Activated CD4-positive, alpha-beta T cell treated with anti-CD3 and anti-CD28 coated beads, Interleukin-2, Interleukin-4, amounts not matched to agents 100 ng/mL and 50 ng/mL, durations not matched to agents 16 hours and 8 hours (primary cell): Measurements from ENCODE around the gene TTC34.

ENCODE experiments used
- DNase-seq: peaks from one replicate; pipeline ENCODE4 v3.0.0-alpha.2; 2020; ENCODE audit warnings: low spot score

Gene TTC34

GRCh38 chr1:2641381-2642130, 159.9 kb downstream of the TTC34 start:
- DNase-seq = no peak

DNA sequence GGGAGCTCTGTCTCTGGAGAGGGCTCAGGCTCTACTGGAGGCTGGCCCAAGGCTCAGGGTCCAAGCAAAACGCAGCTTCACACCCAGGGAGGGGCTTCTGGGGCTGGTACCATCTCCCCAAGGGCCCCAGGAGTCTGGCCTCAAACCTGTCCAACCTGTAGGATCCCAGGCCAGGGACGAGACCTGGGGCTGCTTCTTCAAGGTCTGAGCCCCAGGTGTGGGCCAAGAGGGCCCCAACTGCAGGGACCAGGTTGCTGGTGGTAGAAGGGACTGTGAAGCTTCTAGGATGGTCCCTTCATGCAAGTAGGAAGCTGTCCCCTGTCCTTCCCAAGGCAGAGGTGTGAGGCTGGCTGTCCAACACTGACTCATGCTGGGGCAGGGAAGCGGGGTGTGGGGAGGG, 160.9 kb downstream of the TTC34 start:
- no peak for DNase-seq

GRCh38 chr1:2639607-2640521, 161.6 kb downstream of the TTC34 start:
- DNase-seq = no peak

GRCh38 chr1:2639203-2639602, 162.3 kb downstream of the TTC34 start:
- DNase-seq = no peak

- DNase-seq = no peak
These were observed 162.9 kb downstream of the TTC34 start for GRCh38 chr1:2638466-2639115.

GRCh38 chr1:2637442-2638145, 163.9 kb downstream of the TTC34 start:
- DNase-seq = no peak

- DNase-seq = no peak
These were observed 164.8 kb downstream of the TTC34 start for GRCh38 chr1:2636733-2637132.

DNA sequence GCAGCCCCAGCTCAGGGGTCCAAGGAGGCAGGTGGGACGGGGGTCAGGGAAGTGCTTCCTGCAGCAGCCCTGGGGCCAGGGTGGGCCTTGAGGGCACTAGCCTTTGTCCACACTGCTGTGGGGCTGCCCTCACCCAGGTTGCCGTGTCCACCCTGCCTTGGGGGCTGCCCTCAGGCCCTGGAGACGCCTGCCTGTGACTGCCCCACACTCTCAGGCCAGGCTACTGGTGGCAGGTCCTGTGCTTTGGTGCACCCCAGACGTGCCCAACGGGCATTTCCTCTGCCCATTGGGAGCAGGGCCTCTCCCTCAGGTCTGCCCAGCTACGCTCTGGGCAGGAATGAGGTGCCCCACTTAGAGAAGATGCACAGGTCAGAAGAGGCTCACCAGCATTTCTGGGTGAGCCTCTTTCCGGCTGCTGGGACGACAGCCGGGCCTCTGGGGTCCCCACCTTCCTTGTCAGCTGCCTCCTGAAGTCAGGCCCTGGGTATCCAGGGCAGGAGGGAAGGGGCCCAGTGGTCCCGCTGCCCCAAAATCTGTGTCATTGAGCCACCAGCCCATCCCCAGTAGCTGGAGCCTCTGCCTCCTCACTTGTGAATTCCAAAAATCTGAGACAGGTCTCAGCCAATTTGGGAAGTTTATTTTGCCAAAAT, 166.0 kb downstream of the TTC34 start:
- DNase-seq = no peak

- no peak for DNase-seq
These were observed 167.5 kb downstream of the TTC34 start for GRCh38 chr1:2633936-2634491.

DNA sequence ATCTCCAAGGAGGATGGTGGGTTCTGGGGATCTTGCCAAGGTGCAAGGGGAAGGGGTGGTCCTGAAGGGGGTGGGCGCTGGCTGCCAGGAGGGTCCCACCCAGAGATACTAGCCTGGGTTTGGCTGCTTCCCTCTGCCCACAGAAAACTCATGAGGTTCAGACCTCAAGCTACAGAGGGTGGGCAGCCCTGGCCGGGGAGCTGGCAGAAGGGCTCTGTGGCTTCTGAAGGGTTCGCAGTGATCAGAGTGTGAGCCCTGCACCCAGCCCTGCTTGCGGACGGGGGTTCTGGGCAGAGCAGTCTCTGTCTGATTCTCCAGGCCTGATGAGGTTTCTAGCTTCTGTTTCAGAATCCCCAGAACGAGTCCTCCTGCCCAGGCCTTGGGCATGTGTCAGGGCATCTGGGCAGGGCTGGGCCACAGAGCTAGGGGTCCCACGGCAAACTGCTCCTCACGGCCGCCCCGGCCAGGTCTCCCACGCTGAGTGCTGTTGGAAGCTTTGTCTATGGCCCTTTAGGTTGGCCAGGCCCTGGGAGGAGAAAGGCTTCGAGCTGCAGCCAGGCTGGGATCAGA, 168.0 kb downstream of the TTC34 start:
- DNase-seq = no peak

- DNase-seq = no peak
These were observed 168.7 kb downstream of the TTC34 start, which contains the start of gene MMEL1 for GRCh38 chr1:2632561-2633361. Gene MMEL1 (minus strand): TSS chr1:2633016. CDS start chr1:2629484, 3,532 bp downstream.

- DNase-seq = no peak
These were observed 169.5 kb downstream of the TTC34 start for GRCh38 chr1:2632051-2632430.

- DNase-seq = no peak
These were observed 170.1 kb downstream of the TTC34 start for GRCh38 chr1:2631136-2632050.

GRCh38 chr1:2630498-2631135, 170.9 kb downstream of the TTC34 start:
- DNase-seq = no peak

DNA sequence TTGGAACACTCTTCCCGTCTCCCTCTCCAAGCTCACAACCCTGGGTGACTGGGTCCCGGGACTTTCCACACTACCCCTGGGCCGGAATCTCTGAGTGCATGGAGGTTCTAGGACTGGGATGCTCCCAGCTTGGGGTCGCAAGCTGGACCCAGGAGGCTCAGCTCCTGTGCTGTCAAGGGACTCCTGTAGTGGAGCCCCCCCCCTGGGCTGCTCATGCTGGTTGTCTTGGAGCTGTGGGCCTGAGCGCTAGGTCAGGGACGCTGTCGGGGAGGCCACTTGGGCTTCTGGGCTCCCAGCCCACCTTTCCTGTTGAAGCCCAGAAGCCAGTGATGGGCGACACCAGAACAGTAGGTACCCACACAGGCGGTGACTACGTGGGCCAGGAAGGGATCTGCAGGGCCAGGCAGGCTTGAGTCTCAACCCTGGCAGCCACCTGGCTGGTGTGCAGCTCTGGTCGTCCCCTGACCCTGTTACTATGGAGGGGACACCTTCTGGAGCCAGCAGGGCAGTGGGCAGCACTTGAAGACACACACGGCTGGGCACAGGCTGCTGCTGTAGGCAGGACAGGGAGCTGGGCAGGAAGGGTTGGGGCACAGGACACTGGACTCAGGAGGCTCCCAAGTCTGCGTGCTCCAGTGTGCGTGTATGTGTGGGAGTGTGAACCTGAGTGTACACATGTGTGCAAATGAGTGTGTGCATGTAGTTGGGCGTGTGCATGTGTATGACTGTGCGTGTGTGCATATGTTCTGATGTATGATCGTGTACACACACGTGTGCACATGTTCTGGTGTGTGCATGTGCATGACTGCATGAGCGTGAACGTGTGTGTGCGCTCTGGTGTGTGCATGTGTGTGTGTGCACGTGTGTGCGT, 171.6 kb downstream of the TTC34 start:
- DNase-seq = no peak

GRCh38 chr1:2628933-2629626, 172.4 kb downstream of the TTC34 start:
- DNase-seq = no peak
